Renal pelvis (tissue), 4 donors: ENCODE data around the gene ALK. TPM values are rescaled to one million over a fixed set of nuclear protein-coding genes. Genes with fewer than 3 reads are reported as not detected.

Experiments used
- DNase-seq: peaks from one replicate; pipeline ENCODE4 v3.0.0-alpha.2; 2013
- polyA plus RNA-seq, 3 donors: library from polyadenylated mRNA; unstranded; fragments of 120-200 nt; gene quantifications; one replicate each; pipeline ENCODE4 v1.2.1, GENCODE V29; 2013; ENCODE audit not compliant: insufficient read length in 3 of 3

Gene ALK
- polyA plus RNA-seq, 3 donors: 0.22 to 0.55 (median 0.36) TPM

DNA sequence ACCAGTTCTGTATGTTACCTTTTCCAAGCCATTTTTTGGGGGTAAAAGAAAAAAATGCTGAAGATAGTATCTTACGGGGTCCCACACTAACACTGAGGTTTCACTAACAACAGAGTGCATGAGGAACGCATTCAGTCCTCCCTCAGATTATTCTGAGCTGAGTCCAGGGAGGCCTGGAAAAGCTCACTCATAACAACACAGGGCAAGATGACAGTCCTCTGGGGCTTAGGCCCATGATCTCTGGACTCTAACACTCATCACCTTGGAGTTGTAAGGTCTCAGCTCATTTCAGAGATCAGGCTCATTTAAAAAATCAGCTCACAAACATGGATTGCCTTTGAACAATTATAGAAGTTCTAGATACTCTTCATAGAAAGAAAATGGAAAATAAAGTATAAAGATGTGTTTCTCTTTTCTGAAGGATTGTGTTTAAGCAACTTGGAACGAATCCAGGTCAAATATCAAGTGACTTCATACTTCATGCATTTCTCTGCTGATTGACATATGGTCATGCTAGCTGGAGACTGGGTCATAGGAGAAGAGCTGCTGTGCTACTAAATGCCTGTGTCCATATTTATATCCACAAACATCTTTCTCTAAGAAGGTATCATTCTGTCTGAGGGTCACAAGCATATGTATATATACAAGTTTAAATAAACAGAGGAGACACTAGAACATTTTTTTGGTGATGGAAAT lies 265.8 kb downstream of the ALK start:
- DNase-seq: no peak

DNA sequence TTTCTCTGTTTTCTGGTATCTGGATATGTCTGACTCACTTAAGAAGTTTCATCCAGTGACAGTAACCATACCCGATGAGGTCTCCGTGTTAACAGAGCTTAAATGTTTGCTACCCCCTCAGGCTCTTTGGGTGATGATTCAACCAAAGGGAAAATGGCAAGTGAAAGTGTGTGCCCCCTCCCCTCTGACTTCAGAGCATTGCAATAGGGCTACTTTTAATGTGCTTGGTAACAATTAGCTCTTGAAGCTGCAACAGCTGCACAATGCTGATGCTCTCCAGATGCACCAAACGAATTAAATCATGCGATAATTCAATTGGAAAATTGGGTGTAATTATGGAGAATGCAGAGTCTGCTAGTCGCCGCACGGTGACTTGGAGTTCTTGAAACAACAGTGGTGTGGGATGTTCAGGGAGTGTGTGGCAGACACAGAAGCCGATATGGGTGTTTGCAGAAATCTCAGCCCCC lies 270.7 kb downstream of the ALK start:
- DNase-seq: no peak

DNA sequence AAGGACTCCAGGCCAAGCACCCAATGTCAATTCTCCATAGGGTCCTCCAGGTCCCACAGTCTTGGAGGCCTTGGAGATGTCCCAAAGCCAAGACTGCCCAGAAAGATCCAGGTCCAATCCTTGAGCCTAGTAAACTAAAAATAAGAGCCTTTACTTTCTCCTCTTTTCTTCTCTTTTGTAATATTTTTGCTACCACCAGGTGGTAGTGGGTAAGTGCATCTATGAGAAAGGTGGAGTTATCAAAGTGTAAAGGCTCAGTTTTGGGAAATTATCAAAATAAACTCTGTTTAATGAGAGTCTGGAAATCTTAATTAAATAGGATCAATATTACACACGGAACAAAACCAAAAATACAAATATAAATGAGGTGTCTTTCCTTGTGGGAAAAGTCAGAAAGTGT lies 276.4 kb downstream of the ALK start:
- no peak for DNase-seq

- DNase-seq: no peak
Measured at GRCh38 chr2:29643196-29643595, 278.2 kb downstream of the ALK start.

DNA sequence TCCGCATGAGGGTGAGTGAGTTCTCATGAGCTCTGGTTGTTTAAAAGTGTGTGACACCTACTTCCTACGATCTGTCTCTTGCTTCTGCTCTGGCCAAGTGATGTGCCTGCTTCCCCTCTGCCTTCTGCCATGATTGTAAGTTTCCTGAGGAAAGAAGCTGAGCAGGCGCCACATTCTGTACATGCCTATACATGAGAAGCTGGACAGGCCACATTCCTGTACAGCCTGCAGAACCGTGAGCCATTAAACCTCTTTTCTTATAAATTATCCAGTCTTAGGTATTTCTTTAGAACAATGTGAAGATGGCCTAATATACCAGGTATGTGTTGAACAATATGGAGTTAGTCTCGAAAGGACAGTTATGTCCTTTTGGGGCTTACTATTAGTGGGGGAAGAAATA lies 281.0 kb downstream of the ALK start:
- no peak for DNase-seq

GRCh38 chr2:29638641-29639040 lies 282.7 kb downstream of the ALK start:
- DNase-seq: no peak

DNA sequence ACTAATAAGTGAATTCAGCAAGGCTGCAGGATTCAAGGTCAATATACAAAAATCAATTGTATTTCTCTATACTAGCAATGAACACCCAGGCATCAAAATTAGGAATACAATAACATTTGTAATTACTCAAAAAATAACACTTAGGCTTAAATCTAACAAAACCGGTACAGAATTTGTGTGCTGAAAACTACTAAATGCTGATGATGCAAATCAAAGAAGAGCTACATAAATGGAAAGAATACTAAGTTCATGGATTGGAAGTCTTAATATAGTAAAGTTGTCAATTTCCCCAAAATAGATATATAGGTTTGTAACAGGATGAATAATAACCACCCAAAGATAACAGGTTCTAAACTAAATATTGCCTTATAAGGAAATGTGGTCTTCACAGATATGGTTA lies 286.5 kb downstream of the ALK start:
- no peak for DNase-seq

DNA sequence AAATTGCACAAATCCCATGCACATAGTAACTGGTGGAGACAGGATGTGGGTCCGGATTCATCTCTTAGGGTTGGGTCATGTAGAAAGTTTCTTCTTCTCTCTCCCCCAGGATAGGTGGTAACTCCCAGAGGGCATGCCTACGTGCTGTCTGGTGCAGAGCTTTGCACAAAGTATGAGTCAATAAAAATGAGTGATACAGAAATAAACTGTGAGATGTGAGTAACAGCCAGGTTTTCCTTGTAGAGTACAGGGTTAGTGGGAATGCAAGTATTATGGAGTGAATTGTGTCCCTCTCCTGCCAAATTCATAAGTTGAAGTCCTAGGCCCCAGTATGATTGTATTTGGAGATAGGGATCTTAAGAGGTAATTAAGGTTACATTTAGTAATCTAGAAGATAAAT lies 289.4 kb downstream of the ALK start:
- DNase-seq: no peak

GRCh38 chr2:29629495-29629894 lies 291.9 kb downstream of the ALK start:
- DNase-seq: no peak

- DNase-seq: no peak
Measured at GRCh38 chr2:29628862-29629261, 292.5 kb downstream of the ALK start.

DNA sequence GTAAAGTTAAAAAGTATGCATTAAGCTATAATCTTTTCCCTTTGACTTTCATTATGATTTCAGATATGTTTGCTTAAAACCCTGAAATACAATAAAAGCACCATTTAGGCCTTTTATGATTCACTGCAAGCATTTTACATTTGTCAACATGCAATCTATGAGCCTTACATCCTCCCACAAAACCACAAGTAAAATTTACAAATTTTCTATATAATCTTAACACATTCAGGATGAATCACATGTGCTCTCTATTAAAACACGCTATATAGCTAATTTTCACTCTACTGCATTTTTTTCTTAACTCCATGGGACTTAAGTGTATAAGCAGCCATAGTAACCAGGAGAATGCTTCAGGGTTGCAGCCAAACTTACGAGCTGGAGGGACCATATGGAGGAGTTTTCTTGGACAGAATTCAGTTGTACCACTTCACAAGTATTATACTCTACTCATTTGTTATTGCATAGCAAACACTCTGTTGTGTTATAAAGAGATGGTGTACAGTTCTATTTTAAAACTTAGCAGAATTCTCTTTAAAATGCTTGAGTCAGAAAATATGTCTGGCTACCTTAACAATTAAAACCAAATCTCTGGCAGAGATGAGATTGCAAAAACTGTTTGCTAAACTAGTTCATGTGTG lies 293.2 kb downstream of the ALK start:
- no peak for DNase-seq

DNA sequence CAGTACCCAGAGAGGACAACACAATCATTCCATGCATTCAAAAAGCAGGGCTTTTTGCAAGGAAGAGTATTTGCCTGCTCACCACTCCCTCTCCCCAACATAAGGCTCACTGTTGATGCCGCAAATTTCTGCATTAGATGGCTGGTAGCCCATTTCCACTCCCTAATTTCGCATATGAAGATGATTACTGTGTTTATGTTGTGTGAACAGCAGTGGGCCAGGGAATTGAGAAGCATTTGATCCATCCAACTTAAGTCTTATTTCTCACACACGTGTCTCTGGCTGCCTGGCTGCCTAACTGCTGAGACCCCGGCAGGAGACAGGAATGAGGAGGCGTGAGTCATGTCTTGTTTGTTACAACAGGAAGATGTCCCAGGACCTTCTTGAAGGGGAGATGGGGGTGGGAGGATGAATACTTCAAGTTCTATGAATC lies 294.1 kb downstream of the ALK start:
- DNase-seq: no peak

- no peak for DNase-seq
Measured at GRCh38 chr2:29620890-29621289, 300.5 kb downstream of the ALK start.

DNA sequence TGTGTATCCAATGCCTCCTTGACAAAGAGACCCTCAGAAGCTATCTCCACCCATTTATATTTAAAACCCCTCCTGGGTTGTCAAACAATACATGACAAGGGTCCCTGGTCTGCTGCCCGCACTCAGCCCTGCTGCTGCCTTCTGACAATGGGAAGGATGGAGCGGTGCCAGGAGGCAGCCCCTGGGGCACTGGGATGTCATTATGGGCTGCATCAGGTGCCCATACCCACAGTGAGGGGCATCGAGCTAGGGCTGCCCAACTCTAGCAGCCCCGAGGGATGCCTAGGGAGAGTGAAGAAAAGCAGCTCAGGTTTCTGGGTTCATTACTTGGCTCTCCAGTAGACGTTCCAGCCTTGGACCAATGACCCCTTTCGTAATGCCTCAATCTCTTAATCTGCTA lies 301.7 kb downstream of the ALK start:
- DNase-seq: no peak

GRCh38 chr2:29618024-29618423 lies 303.4 kb downstream of the ALK start:
- no peak for DNase-seq

GRCh38 chr2:29617351-29617750 lies 304.0 kb downstream of the ALK start:
- DNase-seq: no peak

DNA sequence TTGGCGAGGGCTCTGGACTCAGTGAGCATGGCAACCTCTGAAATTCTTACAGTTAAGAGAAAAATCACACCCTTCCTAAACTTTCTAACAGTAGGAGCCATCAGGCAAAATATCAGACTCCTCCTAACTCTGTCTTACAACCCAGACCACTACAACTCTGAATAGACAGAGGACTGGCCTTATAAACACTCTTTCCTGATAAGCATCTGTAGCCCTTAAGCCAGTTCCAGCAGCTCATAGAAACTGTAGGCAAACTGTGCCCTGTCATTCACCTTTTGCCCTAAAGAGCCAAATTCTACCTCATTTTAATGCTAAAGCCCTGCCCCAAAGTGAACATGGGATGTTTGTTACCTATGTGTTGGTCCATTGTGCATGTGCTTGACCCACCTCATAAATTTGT lies 304.8 kb downstream of the ALK start:
- DNase-seq: no peak

GRCh38 chr2:29615841-29616240 lies 305.5 kb downstream of the ALK start:
- DNase-seq: no peak

DNA sequence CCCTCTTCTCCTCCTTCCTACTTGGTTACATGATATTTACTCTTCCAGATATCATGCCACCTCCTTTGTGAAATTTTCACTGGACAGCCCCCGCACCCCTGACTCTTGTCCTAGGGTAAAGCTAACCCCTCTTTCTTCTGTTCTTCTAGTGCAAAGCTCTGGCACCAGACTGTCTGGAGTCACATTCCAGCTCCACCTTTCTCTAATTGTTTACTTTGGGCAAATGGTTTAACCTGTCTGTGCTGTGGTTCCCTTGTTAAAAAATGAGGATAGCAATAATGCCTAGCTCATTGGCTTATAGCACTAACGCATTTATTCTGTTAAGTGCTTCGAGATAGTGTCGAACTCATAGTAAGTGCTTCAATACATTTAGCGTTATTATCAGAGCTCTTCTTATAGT lies 306.2 kb downstream of the ALK start:
- DNase-seq: no peak

DNA sequence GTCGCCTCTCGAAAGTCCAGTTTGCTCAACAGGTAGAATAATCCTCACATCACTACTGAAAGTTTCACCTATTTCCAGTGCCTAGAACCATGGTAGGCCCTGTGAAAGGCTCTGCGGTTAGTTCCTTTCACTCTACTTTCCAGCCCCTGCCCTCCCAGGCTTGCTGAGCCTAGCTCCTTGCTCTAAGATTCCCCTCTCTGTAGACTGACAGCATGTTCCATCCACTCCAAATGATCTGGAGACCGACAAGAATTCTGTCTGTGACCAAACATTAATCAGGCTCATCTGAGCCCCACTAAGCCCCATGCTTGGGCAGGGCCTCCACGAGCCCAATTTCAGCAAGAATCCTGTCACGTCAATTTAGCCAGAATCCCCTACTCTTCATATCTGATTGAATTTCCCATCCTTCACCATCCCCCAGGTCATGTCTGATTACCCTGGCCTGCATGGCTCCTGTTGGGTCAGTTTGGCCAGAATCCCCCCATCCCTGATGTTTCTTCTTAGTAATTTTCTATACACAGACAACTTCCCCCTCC lies 307.0 kb downstream of the ALK start:
- DNase-seq: no peak

- no peak for DNase-seq
Measured at GRCh38 chr2:29613792-29614266, 307.6 kb downstream of the ALK start.

DNA sequence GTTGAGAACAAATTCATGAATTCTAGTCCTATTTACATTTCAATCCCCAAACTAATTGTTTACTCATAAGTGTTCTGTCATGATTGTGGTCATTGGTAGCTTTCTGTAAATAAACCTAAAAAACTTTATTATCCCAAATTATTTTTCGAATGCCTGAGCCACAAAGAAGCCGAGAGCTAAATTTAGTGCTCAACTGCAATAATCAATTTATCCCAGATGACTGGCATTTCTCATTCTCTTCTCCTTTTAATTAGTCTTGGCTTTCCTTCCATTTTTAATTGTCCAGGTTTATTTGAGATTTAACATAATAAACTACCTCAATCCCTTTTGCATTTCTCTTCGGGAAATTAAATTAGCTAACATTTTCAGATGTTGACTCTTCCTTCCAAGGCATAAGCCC lies 308.3 kb downstream of the ALK start:
- no peak for DNase-seq

DNA sequence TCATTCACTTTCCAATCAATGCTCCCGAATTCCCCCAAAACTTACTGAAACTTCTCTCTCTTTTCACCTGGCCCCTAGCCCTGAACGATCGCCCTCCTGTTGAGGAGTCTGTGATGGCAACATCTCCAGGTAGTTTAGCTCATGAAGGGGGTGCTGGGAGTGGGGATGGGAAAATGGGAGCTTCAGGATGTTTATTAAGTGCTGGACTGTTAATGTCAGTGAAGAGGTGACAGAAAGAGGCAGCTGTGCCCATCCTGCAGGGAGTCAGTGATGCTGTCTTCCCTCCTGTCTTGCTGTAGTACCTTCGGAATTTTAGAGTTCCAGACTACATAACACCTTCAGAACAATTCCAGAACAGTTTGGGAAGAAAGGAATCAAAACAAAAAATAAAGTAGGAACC lies 308.8 kb downstream of the ALK start:
- no peak for DNase-seq

DNA sequence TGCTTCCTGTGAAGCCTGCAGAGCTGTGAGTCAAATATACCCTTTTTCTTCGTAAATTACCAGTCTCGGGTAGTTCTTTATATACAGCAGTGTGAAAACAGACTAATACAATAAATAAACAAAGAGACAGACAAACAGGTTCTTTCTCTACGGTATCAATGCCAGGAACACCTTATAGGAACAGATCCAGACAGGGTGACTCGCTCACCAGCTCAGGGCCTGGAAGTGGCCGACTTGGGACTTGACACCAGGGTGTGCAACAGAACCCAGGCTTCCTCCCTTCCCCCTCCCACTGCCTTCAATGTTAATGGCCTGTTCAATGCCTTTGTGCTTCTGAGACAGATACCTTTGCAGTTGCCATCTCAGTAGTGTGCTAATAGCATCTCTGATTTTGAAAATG lies 309.5 kb downstream of the ALK start:
- DNase-seq: no peak
